Measurements from ENCODE around the gene LONRF3.
A peak's percentile ranks its signal among the peaks of the same experiment; 100 is the strongest.
"Not testable (repeated sequence)": the region's sequence is repeated elsewhere in the genome, so short reads cannot be mapped to it uniquely, and the experiment has no call there.

Gene LONRF3

DNA sequence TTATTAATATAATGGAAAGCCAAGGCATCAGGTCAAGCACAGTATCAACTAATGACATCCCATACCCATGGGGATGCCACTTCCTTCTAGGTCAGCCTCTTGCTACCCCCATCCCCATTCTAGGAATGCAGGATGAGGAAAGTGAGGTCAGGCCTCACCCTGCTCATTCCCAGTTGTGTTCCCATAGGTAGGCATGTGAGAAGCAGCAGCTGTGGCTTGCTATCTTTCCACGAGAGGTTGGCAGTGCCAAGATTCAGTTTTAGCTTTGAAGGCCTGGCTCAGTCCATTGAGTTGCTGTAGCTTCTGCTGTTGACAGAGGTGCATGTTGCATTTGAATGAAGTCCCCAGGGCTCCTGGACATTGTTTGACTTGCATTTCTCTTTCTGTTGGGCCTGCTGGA, 15.5 kb downstream of the LONRF3 start:
- DNase-seq: no peak

DNA sequence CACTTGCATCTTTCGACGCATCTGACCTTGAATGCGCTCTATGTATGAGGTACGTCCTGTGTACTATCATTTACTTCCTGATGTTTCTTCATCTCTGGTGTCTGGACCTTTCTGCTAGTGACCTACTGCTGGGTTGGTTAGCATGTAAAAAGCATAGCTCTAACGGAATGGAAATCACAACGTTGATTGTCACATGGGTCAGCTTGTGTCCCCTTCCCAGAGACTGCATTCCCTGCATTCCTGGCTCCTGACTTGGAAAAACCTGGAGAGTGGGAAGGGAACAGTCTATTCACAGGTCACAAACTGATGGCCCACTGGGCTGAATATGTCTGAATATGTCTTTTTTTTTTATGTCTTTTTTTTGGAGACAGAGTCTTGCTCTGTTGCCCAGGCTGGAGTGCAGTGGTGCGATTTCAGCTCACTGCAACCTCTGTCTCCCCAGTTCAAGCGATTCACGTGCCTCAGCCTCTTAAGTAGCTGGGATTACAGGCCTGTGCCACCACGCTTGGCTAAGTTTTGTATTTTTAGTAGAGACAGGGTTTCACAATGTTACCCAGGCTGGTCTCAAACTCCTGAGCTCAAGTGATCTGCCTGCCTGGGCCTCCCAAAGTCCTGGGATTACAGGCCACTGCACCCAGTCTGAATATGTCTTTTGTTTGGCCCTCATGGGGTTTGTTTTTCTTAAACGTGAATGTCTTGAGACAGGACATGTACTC, 16.3 kb downstream of the LONRF3 start:
- no peak for DNase-seq

DNA sequence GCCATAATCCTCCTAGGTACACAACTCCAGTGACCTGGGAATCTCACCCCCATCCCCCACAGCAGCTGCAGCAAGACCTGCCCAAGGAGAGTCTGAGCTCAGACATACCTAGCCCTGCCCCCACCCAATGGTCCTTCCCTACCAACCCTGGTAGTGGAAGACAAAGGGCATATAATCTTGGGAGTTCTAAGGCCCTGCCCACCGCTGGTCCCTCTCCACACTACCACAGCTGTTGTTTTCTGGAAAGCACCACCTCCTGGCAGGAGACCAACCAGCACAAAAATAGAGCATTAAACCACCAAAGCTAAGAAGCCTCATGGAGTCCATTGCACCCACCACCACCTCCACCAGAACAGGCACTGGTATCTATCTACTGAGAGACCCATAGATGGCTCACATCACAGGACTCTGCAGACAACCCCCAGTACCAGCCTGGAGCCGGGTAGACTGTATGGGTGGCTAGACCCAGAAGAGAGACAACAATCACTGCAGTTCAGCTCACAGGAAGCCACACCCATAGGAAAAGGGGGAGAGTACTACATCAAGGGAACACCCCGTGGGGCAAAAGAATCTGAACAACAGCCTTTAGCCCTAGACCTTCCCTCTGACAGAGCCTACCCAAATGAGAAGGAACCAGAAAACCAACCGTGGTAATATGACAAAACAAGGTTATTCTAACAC, 18.2 kb downstream of the LONRF3 start:
- not testable (repeated sequence) for DNase-seq

DNA sequence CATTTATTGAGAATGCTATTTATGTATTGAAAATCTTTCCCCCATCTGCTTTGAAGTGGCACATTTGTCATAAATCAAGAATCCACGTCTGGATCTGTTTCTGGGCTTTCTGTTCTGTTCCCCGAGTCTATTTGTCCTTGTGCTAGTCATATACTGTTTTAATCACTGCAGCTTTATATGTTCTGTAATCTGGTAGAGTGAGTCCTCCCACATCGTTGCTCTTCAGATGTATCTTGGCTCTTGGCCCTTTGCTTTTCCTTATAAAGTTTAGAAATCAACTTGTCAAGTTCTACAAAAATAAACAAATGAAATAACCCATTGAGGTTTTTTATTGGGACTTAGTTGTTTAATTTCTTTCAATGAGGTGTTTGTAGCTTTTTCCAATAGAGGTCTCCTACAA, 29.0 kb downstream of the LONRF3 start:
- DNase-seq: no peak

GRCh38 chrX:119004920-119005524, 30.6 kb downstream of the LONRF3 start:
- no peak for DNase-seq

GRCh38 chrX:119007189-119007770, 32.9 kb downstream of the LONRF3 start:
- DNase-seq: no peak

DNA sequence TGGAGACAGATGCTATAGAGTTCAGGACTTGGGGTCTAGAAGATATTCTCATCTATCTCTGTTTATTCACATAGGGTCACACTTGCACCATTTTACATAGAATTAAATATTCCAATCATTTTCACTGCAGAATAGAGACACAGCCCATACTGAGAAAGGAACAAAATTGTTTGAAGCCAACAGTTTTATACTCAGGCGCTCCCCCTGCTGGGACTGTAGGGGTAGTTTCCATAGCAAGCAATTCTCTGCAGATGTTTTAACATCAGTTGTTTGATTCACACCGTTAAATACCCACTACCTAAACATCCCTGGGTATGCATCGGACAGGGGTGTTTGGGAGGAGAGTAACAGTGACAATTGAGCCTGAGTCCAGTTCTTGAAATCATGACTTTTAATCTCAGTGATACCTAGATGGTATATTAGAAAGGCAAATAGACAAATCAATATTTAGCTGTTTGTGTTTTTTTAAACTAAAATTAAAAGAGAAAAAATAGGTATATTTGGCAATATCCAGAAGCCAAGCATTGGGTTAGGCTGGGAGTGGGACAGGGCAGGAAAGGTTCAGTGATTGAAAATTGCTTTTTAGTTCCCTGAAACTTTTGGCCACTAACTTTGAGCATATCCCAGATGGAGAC, 33.8 kb downstream of the LONRF3 start:
- DNase-seq: no peak

- DNase-seq: no peak
Measured at GRCh38 chrX:119009071-119009470, 34.7 kb downstream of the LONRF3 start.

- no peak for DNase-seq
Measured at GRCh38 chrX:119010491-119010890, 36.1 kb downstream of the LONRF3 start.

GRCh38 chrX:119013164-119013563, 38.7 kb downstream of the LONRF3 start:
- no peak for DNase-seq

GRCh38 chrX:119015407-119016237, 41.2 kb downstream of the LONRF3 start:
- DNase-seq: peak; percentile 9

GRCh38 chrX:119017077-119017476, 42.7 kb downstream of the LONRF3 start:
- DNase-seq: no peak

DNA sequence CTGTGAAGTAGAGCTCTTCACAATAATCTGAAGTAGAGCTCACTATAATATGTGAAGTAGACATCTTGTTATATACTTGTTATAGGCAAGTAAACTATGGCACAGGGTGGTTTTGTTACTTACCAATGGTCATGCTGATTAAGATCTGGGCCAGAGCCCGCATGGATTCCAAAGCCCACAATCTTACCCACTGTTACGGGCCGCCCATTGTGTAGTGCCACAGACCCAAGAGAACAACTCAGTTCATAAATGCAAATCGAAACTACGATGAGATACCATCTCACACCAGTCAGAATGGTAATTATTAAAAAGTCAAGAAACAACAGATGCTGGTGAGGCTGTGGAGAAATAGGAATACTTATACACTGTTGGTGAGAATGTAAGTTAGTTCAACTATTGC, 51.5 kb downstream of the LONRF3 start:
- DNase-seq: no peak

DNA sequence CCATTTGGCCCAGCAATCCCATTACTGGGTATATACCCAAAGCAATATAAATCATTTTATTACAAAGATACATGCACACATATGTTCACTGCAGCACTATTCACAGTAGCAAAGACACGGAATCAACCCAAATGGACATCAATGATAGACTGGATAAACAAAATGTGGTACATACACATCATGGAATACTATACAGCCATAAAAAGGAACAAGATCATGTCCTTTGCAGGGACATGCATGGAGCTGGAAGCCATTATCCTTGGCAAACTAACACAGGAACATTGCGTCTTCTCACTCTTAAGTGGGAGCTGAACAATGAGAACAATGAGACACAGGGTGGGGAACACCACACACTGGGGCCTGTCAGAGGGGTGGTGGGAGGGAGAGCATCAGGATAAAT, 51.9 kb downstream of the LONRF3 start:
- DNase-seq: not testable (repeated sequence)

GRCh38 chrX:119027960-119028732, 53.7 kb downstream of the LONRF3 start:
- DNase-seq: not testable (repeated sequence)

DNA sequence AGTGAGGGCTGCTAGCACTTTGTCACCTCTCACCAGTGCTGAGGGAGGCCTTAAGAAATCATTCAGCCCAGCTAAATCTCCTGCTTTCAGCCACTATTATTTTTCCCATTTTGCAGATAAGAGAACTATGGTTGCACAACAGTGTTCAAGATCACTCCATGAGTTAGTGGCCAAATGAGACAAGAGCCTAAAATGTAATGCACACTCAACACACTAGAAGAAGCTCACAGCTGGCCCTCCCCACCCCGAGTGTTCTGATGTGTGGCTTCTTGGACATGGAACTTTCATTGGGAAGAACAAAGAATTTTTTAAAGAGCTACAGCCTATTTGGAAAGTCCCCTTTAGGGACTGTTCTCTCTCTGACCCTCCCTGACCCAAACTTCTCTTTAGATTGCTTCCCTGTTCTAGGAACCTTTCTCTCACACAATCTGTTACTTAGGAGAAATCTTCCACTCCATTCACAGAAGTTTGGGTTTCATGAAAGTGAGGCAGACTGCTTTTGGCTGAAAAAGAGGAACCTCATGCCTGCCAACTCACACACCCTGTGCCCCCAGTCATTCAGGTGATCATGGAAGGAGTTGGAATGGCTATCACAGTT, 54.4 kb downstream of the LONRF3 start:
- no peak for DNase-seq

DNA sequence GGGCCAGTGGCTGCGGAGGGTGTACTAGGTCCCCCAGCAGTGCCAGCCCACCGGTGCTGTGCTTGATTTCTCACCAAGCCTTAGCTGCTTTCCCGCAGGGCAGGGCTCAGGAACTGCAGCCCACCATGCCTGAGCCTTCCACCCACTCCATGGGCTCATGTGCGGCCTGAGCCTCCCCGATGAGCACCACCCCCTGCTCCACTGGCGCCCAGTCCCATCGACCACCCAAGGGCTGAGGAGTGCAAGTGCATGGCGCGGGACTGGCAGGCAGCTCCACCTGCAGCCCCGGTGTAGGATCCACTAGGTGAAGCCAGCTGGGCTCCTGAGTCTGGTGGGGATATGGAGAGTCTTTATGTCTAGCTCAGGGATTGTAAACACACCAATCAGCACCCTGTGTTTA, 55.2 kb downstream of the LONRF3 start:
- not testable (repeated sequence) for DNase-seq

DNA sequence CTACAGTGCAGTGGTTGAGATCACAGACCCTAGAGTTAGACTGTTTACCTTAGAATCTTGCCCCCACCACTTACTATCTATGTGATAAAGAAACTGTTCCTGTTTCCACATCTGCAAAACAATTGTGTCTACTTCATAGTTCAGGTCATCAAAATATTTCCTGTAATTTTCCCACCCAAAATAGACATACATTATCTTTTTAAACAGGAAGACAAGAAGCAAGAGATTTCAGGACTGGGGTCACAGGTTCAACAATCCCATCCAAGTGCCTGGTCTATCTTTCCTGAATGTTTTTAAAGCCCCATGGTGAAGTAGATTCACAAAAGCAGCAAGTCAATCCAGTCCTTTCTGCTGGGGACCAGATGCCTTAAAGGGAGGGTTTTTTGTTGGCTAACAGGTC, 56.6 kb downstream of the LONRF3 start:
- no peak for DNase-seq

DNA sequence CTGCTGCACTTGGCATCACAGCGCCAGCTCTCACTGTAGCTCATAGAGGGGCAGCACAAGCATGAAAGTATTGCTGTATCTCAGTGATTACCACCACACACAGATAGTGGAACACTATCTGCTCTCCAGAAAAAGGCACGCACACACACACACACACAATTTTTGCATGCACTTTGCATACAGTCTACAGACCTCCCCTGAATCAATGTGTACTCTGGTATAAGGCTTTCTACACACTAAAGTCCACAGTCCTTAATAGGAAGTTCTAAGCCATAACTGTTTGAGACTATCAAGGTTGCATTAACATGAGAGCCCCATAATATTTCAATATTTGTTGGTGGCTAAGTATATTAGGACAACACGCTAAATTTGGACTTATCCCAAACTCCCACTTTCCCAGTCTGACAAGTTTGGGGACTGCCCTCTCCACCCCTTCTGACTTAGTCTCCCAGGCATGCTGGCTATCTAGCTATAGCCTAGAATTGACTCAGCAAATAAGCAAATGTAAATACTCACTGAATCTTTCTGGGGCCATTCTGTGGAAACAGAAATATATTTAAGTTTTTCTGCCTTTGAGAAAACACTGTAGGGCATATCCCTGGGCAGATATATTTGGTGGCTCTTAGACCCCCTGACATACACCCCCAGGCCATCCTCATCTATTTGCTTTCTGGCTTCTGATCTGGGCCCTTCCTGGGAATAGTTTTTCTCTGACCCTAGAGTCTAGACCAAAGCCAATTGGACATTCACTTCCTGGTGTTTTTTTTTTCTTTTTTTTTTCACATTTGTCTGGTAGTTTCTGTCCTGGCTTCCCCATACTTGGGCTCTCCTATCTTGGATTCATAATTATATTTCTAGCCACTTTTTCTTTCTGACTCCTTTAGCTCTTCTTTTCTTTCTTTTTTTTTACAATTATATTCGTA, 62.0 kb downstream of the LONRF3 start:
- no peak for DNase-seq

GRCh38 chrX:119040432-119040831, 66.0 kb downstream of the LONRF3 start:
- DNase-seq: no peak

Measured in GF-D8 (cell line).